HG03354 (cell line): ENCODE measurements around the gene SAP130.
"Not testable (repeated sequence)": the region's sequence is repeated elsewhere in the genome, so short reads cannot be mapped to it uniquely, and the experiment has no call there.

Experiments
- ATAC-seq: cut with Tn5 transposase; IDR thresholded peaks from one replicate; pipeline ENCODE4 v1.9.1; 2021; ENCODE audit warnings: mild to moderate bottlenecking; ENCODE audit not compliant: unreplicated experiment, poor library complexity, severe bottlenecking

The SAP130 gene

GRCh38 chr2:127957240-127957639 is 70.6 kb downstream of the SAP130 start:
- no peak for ATAC-seq

- ATAC-seq: no peak
Measured at GRCh38 chr2:127954857-127955256, 73.0 kb downstream of the SAP130 start.

- no peak for ATAC-seq
Measured at GRCh38 chr2:127953849-127954248, 74.0 kb downstream of the SAP130 start.

- ATAC-seq: no peak
Measured at GRCh38 chr2:127953128-127953718, 74.6 kb downstream of the SAP130 start.

- ATAC-seq: no peak
Measured at GRCh38 chr2:127951026-127951425, 76.8 kb downstream of the SAP130 start.

- no peak for ATAC-seq
Measured at GRCh38 chr2:127950264-127950663, 77.6 kb downstream of the SAP130 start.

GRCh38 chr2:127945281-127945680 is 82.6 kb downstream of the SAP130 start:
- no peak for ATAC-seq

GRCh38 chr2:127943186-127943585 is 84.7 kb downstream of the SAP130 start:
- no peak for ATAC-seq

- ATAC-seq: no peak
Measured at GRCh38 chr2:127942002-127942401, 85.9 kb downstream of the SAP130 start.

GRCh38 chr2:127941461-127941860 is 86.4 kb downstream of the SAP130 start:
- ATAC-seq: no peak

GRCh38 chr2:127940641-127941040 is 87.2 kb downstream of the SAP130 start:
- no peak for ATAC-seq

- ATAC-seq: no peak
Measured at GRCh38 chr2:127935337-127935736, 92.5 kb downstream of the SAP130 start.

- no peak for ATAC-seq
Measured at GRCh38 chr2:127932199-127932876, 95.5 kb downstream of the SAP130 start.

- ATAC-seq: no peak
Measured at GRCh38 chr2:127929449-127929848, 98.4 kb downstream of the SAP130 start.

- no peak for ATAC-seq
Measured at GRCh38 chr2:127927384-127927783, 100.5 kb downstream of the SAP130 start.

- no peak for ATAC-seq
Measured at GRCh38 chr2:127917916-127918315, 109.9 kb downstream of the SAP130 start.

- ATAC-seq: no peak
Measured at GRCh38 chr2:127913808-127914457, 113.9 kb downstream of the SAP130 start.

- no peak for ATAC-seq
Measured at GRCh38 chr2:127911737-127912136, 116.1 kb downstream of the SAP130 start.

- ATAC-seq: no peak
Measured at GRCh38 chr2:127910415-127910814, 117.4 kb downstream of the SAP130 start.

- no peak for ATAC-seq
Measured at GRCh38 chr2:127909019-127909418, 118.8 kb downstream of the SAP130 start.

- ATAC-seq: not testable (repeated sequence)
Measured at GRCh38 chr2:127907733-127908400, 120.0 kb downstream of the SAP130 start.
